ENCODE measurements around the gene AFAP1. TPM values are rescaled to one million over a fixed set of nuclear protein-coding genes. Genes with fewer than 3 reads are reported as not detected.

The AFAP1 gene
- total and polyA plus RNA-seq, 2 donors from 2014 or later = 2.6 to 26.3 TPM

DNA sequence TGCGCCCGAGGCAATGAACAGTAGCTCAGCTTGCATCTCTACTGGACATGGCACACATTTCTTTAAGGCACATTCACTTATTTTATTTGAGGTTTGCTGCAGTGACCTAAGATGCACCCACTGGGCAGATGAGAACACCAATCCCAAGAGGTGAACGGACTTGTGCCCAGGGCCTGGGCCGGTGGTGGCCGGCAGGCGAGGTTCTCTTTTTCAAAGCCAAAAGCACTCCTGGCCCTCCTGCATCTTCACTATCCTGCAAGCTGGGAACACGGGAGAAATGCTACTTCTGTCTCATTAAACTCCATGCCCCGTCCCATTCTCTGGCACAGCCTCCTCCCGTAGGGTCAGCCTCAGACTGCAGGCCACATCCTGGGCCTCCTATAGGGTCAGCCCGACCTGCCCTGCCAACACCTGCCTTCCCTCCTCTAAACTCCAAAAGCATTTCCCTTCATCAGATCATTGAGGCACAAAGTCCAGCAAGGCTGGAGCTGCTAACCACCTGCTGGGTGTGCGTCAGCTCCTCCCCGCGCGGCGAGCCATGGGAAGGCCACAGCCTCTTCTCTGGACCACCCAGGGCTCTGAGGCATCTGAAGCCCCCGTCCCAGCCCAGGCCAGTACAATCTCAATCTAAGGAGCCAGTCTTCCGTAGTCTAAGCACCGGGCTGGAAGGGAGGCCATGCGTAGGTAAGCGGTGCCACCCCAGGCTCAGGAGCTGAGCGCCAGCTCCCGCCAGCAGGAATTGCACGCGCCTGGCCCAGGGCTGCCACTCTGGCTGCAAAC, 166.1 kb downstream of the AFAP1 start:
- FAIRE-seq = no peak
- Histone ChIP-seq H3K9ac (ENCODE audit: low read length in 3 of 3) (no peak overlapping the region), H3K27ac (ENCODE audit: low read depth in 2 of 2, low read length in 2 of 2) (no peak overlapping the region)

GRCh38 chr4:7772711-7773385, 166.8 kb downstream of the AFAP1 start:
- FAIRE-seq (no peak), DNase-seq (peak; percentile 73 to 87 (median 79))
- intact Hi-C loops (cut with DNase I) = no loop called here
- no peaks in the 10 kb centered on the region for H3K27me3 ChIP-seq (ENCODE audit: control insufficient read depth, insufficient read depth, low read length)
- H3K27ac ChIP-seq (ENCODE audit: low read depth in 2 of 2, low read length in 2 of 2) = no peak overlapping the region
- H3K4me1 ChIP-seq (ENCODE audit: control insufficient read depth in 2 of 3, insufficient read depth in 2 of 3, low read depth in 1 of 3, low read length in 3 of 3) = peaks cover 0 to 3% (median 0%) of the 10 kb centered on the region in 3 donors
- H3K9ac ChIP-seq (ENCODE audit: low read length in 3 of 3) = no peak overlapping the region
- no peaks in the 10 kb centered on the region for H3K9me3 ChIP-seq (ENCODE audit: control insufficient read depth in 2 of 3, insufficient read depth in 1 of 3, low read length in 3 of 3)
- peaks cover 0 to 9% (median 3%) of the 10 kb centered on the region in 3 donors for H3K36me3 ChIP-seq (ENCODE audit: control insufficient read depth in 2 of 3, insufficient read depth in 3 of 3, low read length in 3 of 3)
- peak overlapping the region in 1 of 3 donors; percentile 37 for H3K4me3 ChIP-seq (ENCODE audit: low read length in 3 of 3)
- TF ChIP-seq, protein P1, sequence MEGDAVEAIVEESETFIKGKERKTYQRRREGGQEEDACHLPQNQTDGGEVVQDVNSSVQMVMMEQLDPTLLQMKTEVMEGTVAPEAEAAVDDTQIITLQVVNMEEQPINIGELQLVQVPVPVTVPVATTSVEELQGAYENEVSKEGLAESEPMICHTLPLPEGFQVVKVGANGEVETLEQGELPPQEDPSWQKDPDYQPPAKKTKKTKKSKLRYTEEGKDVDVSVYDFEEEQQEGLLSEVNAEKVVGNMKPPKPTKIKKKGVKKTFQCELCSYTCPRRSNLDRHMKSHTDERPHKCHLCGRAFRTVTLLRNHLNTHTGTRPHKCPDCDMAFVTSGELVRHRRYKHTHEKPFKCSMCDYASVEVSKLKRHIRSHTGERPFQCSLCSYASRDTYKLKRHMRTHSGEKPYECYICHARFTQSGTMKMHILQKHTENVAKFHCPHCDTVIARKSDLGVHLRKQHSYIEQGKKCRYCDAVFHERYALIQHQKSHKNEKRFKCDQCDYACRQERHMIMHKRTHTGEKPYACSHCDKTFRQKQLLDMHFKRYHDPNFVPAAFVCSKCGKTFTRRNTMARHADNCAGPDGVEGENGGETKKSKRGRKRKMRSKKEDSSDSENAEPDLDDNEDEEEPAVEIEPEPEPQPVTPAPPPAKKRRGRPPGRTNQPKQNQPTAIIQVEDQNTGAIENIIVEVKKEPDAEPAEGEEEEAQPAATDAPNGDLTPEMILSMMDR (IDR thresholded peaks at IDR 0.05; ENCODE audit: borderline replicate concordance, extremely low read depth, insufficient read depth) = no peak

More for the DNA sequence above, 166.1 kb downstream of the AFAP1 start:
- intact Hi-C loops (cut with DNase I) = no loop called here
- Histone ChIP-seq H3K4me1 (ENCODE audit: control insufficient read depth in 2 of 3, insufficient read depth in 2 of 3, low read depth in 1 of 3, low read length in 3 of 3) (peaks cover 0 to 3% (median 0%) of the 10 kb centered on the region in 3 donors), H3K36me3 (ENCODE audit: control insufficient read depth in 2 of 3, insufficient read depth in 3 of 3, low read length in 3 of 3) (peaks cover 0 to 12% (median 7%) of the 10 kb centered on the region in 3 donors), H3K4me3 (ENCODE audit: low read length in 3 of 3) (no peak overlapping the region), H3K27me3 (ENCODE audit: control insufficient read depth, insufficient read depth, low read length) (no peaks in the 10 kb centered on the region), H3K9me3 (ENCODE audit: control insufficient read depth in 2 of 3, insufficient read depth in 1 of 3, low read length in 3 of 3) (no peaks in the 10 kb centered on the region)
- TF ChIP-seq, protein P1 (IDR thresholded peaks at IDR 0.05; ENCODE audit: borderline replicate concordance, extremely low read depth, insufficient read depth) = no peak
- DNase-seq = peak in 1 of 5 donors; percentile 30

- peaks cover 0 to 6% (median 0%) of the 10 kb centered on the region in 3 donors for H3K4me1 ChIP-seq (ENCODE audit: control insufficient read depth in 2 of 3, insufficient read depth in 2 of 3, low read depth in 1 of 3, low read length in 3 of 3)
- peak in 4 of 5 donors; percentile 57 to 69 (median 59) for DNase-seq
- H3K27ac ChIP-seq (ENCODE audit: low read depth in 2 of 2, low read length in 2 of 2) = no peak overlapping the region
- no peak overlapping the region for H3K9ac ChIP-seq (ENCODE audit: low read length in 3 of 3)
- TF ChIP-seq, protein P1 (IDR thresholded peaks at IDR 0.05; ENCODE audit: borderline replicate concordance, extremely low read depth, insufficient read depth) = no peak
- H3K4me3 ChIP-seq (ENCODE audit: low read length in 3 of 3) = no peak overlapping the region
- no peak for FAIRE-seq
- no peaks in the 10 kb centered on the region for H3K27me3 ChIP-seq (ENCODE audit: control insufficient read depth, insufficient read depth, low read length)
- peaks cover 0 to 4% (median 3%) of the 10 kb centered on the region in 3 donors for H3K36me3 ChIP-seq (ENCODE audit: control insufficient read depth in 2 of 3, insufficient read depth in 3 of 3, low read length in 3 of 3)
- intact Hi-C loops (cut with DNase I) = no loop called here
- no peaks in the 10 kb centered on the region for H3K9me3 ChIP-seq (ENCODE audit: control insufficient read depth in 2 of 3, insufficient read depth in 1 of 3, low read length in 3 of 3)
These were observed 167.8 kb downstream of the AFAP1 start for GRCh38 chr4:7771541-7772507.

Data from kidney (tissue), 14 donors.